Sigmoid colon (tissue), 7 donors: ENCODE measurements around the gene CRISPLD2. TPM values are rescaled to one million over a fixed set of nuclear protein-coding genes. Genes with fewer than 3 reads are reported as not detected.
A peak's percentile ranks its signal among the peaks of the same experiment; 100 is the strongest.

Source experiments
- DNase-seq: peaks from one replicate; pipeline ENCODE4 v3.0.0-alpha.2; 2019
- H3K27ac ChIP-seq, 4 donors: fragments of 200-600 bp; sonication (generic); one replicate each; pipeline ENCODE4 v1.5.1; 2016 to 2019; ENCODE audit warnings: mild to moderate bottlenecking in 1 of 4
- H3K27me3 ChIP-seq, 3 donors: fragments of 200-600 bp; sonication (generic); one replicate each; pipeline ENCODE4 v1.5.1; 2019; ENCODE audit warnings: mild to moderate bottlenecking in 1 of 3
- H3K36me3 ChIP-seq, 4 donors: fragments of 200-600 bp; sonication (generic); one replicate each; pipeline ENCODE4 v1.5.1; 2016 to 2019
- H3K4me1 ChIP-seq, 4 donors: fragments of 200-600 bp; sonication (generic); one replicate each; pipeline ENCODE4 v1.5.1; 2017 to 2019
- H3K4me3 ChIP-seq, 4 donors: fragments of 200-600 bp; sonication (generic); one replicate each; pipeline ENCODE4 v1.5.1; 2017 to 2019; ENCODE audit warnings: mild to moderate bottlenecking in 2 of 4, moderate library complexity in 1 of 4
- H3K9me3 ChIP-seq, 4 donors: fragments of 200-600 bp in 3 of 4; sonication (generic) in 3 of 4; one replicate each; pipeline versions ENCODE4 v1.5.1 to v1.6.1; 2013 to 2019
- EP300 ChIP-seq, 4 donors: sonication (generic); formaldehyde crosslinking; IDR thresholded peaks; one replicate each; pipeline ENCODE4 v1.6.1; 2017; ENCODE audit warnings: antibody characterized with exemption in 4 of 4
- POLR2A ChIP-seq, 2 donors: fragments of 450-650 bp; IDR thresholded peaks; one replicate each; pipeline ENCODE4 v1.6.1; 2016; ENCODE audit warnings: antibody characterized with exemption in 2 of 2, mild to moderate bottlenecking in 2 of 2, moderate library complexity in 2 of 2
- POLR2AphosphoS5 ChIP-seq, 4 donors: sonication (generic); formaldehyde crosslinking; IDR thresholded peaks; one replicate each; pipeline ENCODE4 v1.6.1; 2017; ENCODE audit warnings: antibody characterized with exemption in 4 of 4
- WGBS, 2 donors: extraction: QIAGEN DNeasy Blood & Tissue Kit; methylation state at CpG; one replicate each; pipeline ENCODE4 v1.1.7; 2013; 5-methylcytosine and 5-hydroxymethylcytosine counted together
- intact Hi-C: fragments of 100-400 bp; cut with DNase I; formaldehyde crosslinking; loops from one replicate; pipeline ENCODE4 v1.15.1; 2023
- polyA plus RNA-seq, 3 donors: library from polyadenylated mRNA; stranded (reverse); fragments of 200-250 nt; gene quantifications; one replicate each; pipeline ENCODE4 v1.2.3, GENCODE V29; 2013
- total RNA-seq, 4 donors: library from RNA; depleted of rRNA; stranded (reverse); fragments of >200 nt; gene quantifications; one replicate each; pipeline ENCODE4 v1.1.0, GENCODE V29; 2016
- TF ChIP-seq, protein P1 (sequence below), 4 experiments: fragments of 450-650 bp in 3 of 4; fragments of 200-600 bp in 1 of 4; IDR thresholded peaks; one replicate each; pipeline ENCODE4 v1.5.1; 2016 to 2019; ENCODE audit warnings: antibody characterized with exemption in 4 of 4, mild to moderate bottlenecking in 3 of 4, moderate library complexity in 2 of 4
- donor health status: healthy with polysubstance abuse.
- donor health status: Bipolar disorder and iron deficiency.
- donor health status: healthy.

Gene CRISPLD2
- total and polyA plus RNA-seq, 7 donors, result 3.0 to 545 (median 140) TPM

DNA sequence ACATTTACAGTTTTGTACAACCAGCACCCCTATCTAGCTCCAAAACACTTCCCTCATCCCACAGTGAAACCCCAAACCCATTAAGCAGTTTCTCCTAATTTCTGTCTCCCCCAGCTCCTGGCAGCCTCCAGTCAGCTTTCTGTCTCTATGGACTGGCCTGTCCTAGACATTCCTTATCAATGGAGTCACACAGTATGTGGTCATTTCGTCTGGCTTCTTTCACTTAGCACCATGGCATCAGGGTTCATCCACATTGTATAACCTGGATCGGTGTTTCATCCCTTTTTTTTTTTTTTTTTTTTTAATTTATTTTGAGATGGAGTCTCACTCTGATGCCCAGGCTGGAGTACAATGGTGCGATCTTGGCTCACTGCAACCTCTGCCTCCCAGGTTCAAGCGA lies 123.0 kb downstream of the CRISPLD2 start:
- WGBS, 2 donors, result 92 to 96% methylated on average over 4 of the region's 4 CpGs
- TF ChIP-seq POLR2A (IDR thresholded peaks at IDR 0.05), result no peak
- TF ChIP-seq POLR2AphosphoS5 (IDR thresholded peaks at IDR 0.05), result no peak
- TF ChIP-seq, protein P1, sequence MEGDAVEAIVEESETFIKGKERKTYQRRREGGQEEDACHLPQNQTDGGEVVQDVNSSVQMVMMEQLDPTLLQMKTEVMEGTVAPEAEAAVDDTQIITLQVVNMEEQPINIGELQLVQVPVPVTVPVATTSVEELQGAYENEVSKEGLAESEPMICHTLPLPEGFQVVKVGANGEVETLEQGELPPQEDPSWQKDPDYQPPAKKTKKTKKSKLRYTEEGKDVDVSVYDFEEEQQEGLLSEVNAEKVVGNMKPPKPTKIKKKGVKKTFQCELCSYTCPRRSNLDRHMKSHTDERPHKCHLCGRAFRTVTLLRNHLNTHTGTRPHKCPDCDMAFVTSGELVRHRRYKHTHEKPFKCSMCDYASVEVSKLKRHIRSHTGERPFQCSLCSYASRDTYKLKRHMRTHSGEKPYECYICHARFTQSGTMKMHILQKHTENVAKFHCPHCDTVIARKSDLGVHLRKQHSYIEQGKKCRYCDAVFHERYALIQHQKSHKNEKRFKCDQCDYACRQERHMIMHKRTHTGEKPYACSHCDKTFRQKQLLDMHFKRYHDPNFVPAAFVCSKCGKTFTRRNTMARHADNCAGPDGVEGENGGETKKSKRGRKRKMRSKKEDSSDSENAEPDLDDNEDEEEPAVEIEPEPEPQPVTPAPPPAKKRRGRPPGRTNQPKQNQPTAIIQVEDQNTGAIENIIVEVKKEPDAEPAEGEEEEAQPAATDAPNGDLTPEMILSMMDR (IDR thresholded peaks at IDR 0.05), result no peak
- no peak for TF ChIP-seq EP300 (IDR thresholded peaks at IDR 0.05)
- Histone ChIP-seq H3K4me1 (peaks cover 0 to 12% (median 8%) of the 10 kb centered on the region in 4 donors), H3K27me3 (no peaks in the 10 kb centered on the region), H3K9me3 (no peaks in the 10 kb centered on the region), H3K4me3 (no peak overlapping the region), H3K27ac (no peak overlapping the region), H3K36me3 (no peaks in the 10 kb centered on the region)
- DNase-seq, result no peak
- intact Hi-C loops, result no loop called here

DNA sequence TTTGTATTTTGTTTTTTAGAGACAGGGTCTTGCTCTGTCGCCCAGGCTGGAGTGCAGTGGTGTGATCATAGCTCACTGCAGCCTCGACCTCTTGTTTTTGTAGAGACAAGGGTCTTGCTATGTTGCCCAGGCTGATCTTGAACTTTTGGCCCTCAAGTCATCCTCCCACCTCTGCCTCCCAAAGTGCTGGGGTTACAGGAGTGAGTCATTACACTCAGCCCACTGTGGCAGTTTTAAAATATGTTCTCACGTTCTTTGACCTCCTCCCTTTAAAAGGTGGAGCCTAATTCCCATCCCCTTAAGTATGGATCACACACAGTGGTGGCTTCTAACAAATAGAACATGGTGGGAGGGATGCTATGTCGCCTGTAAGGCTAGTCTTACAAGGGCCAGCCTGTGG lies 123.8 kb downstream of the CRISPLD2 start:
- peaks cover 0 to 14% (median 8%) of the 10 kb centered on the region in 4 donors for H3K4me1 ChIP-seq
- DNase-seq, result no peak
- 79 to 83% methylated on average over 4 of the region's 4 CpGs for WGBS, 2 donors
- no peaks in the 10 kb centered on the region for H3K27me3 ChIP-seq
- no peak overlapping the region for H3K27ac ChIP-seq
- no peak for TF ChIP-seq POLR2A (IDR thresholded peaks at IDR 0.05)
- no peak for TF ChIP-seq POLR2AphosphoS5 (IDR thresholded peaks at IDR 0.05)
- TF ChIP-seq EP300 (IDR thresholded peaks at IDR 0.05), result no peak
- TF ChIP-seq, protein P1 (IDR thresholded peaks at IDR 0.05), result no peak
- H3K4me3 ChIP-seq, result no peak overlapping the region
- intact Hi-C loops, result no loop called here
- H3K9me3 ChIP-seq, result no peaks in the 10 kb centered on the region
- H3K36me3 ChIP-seq, result no peaks in the 10 kb centered on the region

DNA sequence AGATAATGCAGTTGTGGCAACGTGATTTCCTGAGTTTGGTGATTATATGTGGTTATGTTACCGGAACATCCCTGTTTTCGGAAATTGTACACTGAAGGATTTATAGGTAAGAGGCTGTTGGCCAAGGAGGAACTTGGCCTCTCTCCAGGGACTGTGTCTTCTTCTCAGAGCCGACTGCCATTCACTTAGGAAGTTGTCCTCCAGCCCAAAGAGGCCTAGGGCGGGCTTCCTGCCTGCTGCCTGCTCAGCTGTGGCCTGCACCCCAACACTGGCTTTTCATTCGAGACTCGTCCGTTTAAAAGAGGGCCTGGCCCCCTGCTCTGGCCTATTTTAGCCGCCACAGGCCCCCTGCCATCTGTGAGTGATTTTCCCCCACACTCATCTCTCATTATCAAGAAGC lies 127.2 kb downstream of the CRISPLD2 start:
- no peak overlapping the region for H3K4me3 ChIP-seq
- 12 to 23% methylated on average over 9 of the region's 9 CpGs for WGBS, 2 donors
- peak in 3 of 4 donors; percentile 29 to 63 (median 47) for TF ChIP-seq POLR2AphosphoS5 (IDR thresholded peaks at IDR 0.05)
- TF ChIP-seq EP300 (IDR thresholded peaks at IDR 0.05), result no peak
- peaks cover 0 to 28% (median 13%) of the 10 kb centered on the region in 4 donors for H3K4me1 ChIP-seq
- H3K36me3 ChIP-seq, result no peaks in the 10 kb centered on the region
- no peaks in the 10 kb centered on the region for H3K9me3 ChIP-seq
- intact Hi-C loops, result no loop called here
- H3K27ac ChIP-seq, result peak overlapping the region in 1 of 4 donors; percentile 23
- DNase-seq, result peak; percentile 84
- H3K27me3 ChIP-seq, result no peaks in the 10 kb centered on the region

DNA sequence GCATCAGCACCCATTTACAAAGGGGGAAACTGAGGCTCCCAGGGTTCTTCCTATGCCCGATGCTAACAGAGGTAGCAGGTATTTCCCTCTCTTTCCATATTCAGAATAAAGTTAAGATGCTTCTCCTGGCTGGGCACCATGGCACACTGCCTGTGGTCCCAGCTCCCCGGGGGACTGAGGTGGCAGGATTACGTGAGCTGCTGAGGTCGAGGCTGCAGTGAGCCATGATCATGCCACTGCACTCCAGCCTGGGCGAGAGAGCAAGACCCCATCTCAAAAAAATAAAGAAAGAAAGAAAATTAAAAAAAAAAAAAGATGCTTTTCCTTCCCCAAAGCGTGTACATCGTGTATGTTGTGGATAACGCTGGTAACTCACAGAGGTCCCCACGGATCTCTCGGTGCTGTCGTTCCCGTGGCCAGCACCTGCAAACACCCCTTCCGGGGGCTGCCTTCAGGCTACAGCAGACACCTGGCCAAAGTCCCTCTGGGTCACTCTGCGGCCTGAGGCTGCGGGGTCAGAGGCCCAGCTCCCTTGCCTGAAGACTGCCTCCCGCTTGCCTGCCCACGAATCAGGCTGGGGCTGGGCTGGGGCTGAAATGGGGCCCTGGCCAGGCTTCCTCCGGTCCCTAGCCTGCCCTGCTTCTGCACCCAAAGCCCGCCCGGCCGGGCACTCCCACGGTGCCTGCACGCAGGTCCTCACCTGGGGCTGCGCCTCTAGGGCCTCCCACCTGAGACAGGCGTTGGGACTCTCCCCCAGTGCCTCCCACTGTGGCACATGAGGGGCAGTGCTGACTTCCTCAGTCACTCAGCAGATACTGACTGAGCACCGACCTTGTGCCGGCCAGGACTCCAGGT lies 128.4 kb downstream of the CRISPLD2 start:
- H3K9me3 ChIP-seq, result no peaks in the 10 kb centered on the region
- H3K4me3 ChIP-seq, result no peak overlapping the region
- DNase-seq, result no peak
- TF ChIP-seq POLR2A (IDR thresholded peaks at IDR 0.05), result no peak
- intact Hi-C loops, result no loop called here
- 66 to 88% methylated on average over 27 of the region's 27 CpGs for WGBS, 2 donors
- no peaks in the 10 kb centered on the region for H3K27me3 ChIP-seq
- no peaks in the 10 kb centered on the region for H3K36me3 ChIP-seq
- peaks cover 0 to 40% (median 24%) of the 10 kb centered on the region in 4 donors for H3K4me1 ChIP-seq
- H3K27ac ChIP-seq, result no peak overlapping the region

DNA sequence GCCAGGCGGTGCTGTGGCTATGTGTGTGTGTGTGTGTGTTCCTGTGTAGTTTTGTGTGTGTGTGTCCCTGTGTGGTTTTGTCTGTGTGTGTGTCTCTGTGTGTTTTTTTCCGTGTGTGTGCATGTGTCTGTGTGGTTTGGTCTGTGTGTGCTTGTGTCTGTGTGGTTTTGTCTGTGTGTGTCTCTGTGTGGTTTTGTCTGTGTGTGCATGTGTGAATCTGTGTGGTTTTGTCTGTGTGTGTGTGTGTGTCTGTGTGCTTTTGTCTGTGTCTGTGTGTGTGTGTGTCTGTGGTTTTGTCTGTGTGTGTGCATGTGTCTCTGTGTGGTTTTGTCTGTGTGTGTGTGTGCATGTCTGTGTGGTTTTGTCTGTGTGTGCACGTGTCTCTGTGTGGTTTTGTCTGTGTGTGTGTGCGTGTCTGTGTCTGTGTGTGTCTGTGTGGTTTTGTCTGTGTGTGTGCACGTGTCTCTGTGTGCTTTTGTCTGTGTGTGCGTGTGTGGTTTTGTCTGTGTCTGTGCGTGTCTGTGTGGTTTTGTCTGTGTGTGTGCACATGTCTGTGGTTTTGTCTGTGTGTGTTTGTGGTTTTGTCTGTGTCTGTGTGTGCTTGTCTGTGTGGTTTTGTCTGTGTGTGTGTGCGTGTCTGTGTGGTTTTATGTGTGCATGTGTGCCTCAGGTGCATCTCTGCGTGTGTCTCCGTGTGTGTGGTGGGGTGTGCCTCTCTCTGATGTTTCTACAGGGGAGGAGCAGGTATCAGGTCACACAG lies 129.2 kb downstream of the CRISPLD2 start:
- H3K27me3 ChIP-seq, result no peaks in the 10 kb centered on the region
- no peak for DNase-seq
- no peaks in the 10 kb centered on the region for H3K9me3 ChIP-seq
- WGBS, 2 donors, result 50 to 76% methylated on average over 10 of the region's 10 CpGs
- H3K27ac ChIP-seq, result no peak overlapping the region
- H3K4me3 ChIP-seq, result no peak overlapping the region
- no peaks in the 10 kb centered on the region for H3K36me3 ChIP-seq
- intact Hi-C loops, result no loop called here
- peaks cover 0 to 48% (median 31%) of the 10 kb centered on the region in 4 donors for H3K4me1 ChIP-seq
- no peak for TF ChIP-seq POLR2AphosphoS5 (IDR thresholded peaks at IDR 0.05)
- TF ChIP-seq EP300 (IDR thresholded peaks at IDR 0.05), result no peak
- TF ChIP-seq, protein P1 (IDR thresholded peaks at IDR 0.05), result no peak
- TF ChIP-seq POLR2A (IDR thresholded peaks at IDR 0.05), result no peak
